ENCODE measurements around the gene GRPEL1. TPM values are rescaled to one million over a fixed set of nuclear protein-coding genes. Genes with fewer than 3 reads are reported as not detected.

The GRPEL1 gene
- total RNA-seq, 1 experiment from 2014 or later: 47.3 TPM

DNA sequence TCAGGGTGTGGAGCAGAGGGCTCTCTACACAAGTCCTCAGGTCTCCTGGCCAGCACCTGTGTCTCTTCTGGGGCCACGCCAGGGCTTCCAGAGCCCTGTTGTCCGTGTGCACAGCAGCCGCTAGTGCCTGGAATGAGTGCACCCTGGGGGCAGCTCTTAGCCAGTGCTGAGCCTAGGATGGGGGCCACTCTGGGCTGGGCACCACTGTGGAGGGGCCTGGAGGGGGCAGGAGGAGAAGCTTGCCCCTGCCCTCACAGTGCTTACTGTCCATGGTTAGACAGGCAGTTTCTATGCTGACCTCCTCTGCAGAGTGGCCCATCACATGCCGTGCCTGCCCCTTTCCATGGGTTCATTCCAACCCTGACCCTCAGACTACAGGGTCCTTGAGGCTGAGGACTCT is 42.7 kb upstream of the GRPEL1 start:
- Mint-ChIP-seq H3K9me3 (ENCODE audit: unreplicated experiment) (no peaks in the 10 kb centered on the region), H3K27ac (ENCODE audit: unreplicated experiment) (no peak overlapping the region), H3K4me3 (ENCODE audit: unreplicated experiment) (no peak overlapping the region), H3K27me3 (ENCODE audit: insufficient read depth, unreplicated experiment) (peaks cover 3% of the 10 kb centered on the region), H3K4me1 (ENCODE audit: low read depth, unreplicated experiment) (no peaks in the 10 kb centered on the region), H3K36me3 (ENCODE audit: insufficient read depth, unreplicated experiment) (no peaks in the 10 kb centered on the region)
- no TSS peak for BruUV-seq (replicated peaks)
- H3K4me3 ChIP-seq (ENCODE audit: low read depth, low read length): no peak overlapping the region
- CTCF ChIA-PET: no interaction called here
- POLR2A ChIA-PET: no interaction called here
- no peaks in the 10 kb centered on the region for H3K9me3 ChIP-seq
- TF ChIP-seq, protein P1, sequence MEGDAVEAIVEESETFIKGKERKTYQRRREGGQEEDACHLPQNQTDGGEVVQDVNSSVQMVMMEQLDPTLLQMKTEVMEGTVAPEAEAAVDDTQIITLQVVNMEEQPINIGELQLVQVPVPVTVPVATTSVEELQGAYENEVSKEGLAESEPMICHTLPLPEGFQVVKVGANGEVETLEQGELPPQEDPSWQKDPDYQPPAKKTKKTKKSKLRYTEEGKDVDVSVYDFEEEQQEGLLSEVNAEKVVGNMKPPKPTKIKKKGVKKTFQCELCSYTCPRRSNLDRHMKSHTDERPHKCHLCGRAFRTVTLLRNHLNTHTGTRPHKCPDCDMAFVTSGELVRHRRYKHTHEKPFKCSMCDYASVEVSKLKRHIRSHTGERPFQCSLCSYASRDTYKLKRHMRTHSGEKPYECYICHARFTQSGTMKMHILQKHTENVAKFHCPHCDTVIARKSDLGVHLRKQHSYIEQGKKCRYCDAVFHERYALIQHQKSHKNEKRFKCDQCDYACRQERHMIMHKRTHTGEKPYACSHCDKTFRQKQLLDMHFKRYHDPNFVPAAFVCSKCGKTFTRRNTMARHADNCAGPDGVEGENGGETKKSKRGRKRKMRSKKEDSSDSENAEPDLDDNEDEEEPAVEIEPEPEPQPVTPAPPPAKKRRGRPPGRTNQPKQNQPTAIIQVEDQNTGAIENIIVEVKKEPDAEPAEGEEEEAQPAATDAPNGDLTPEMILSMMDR (IDR thresholded peaks at IDR 0.05; ENCODE audit: insufficient read depth in 1 of 2, low read depth in 1 of 2, low read length in 1 of 2, severe bottlenecking in 1 of 2, unreplicated experiment in 1 of 2): no peak
- no peaks in the 10 kb centered on the region for H3K4me1 ChIP-seq
- no peak for DNase-seq
- H3K27me3 ChIP-seq (replicated peaks; ENCODE audit: control insufficient read depth, insufficient read depth, low read length): no peaks in the 10 kb centered on the region
- H3K36me3 ChIP-seq (ENCODE audit: control insufficient read depth, insufficient read depth, low read length): no peaks in the 10 kb centered on the region
- intact Hi-C loops (cut with micrococcal nuclease; ENCODE audit: unreplicated experiment): no loop called here

DNA sequence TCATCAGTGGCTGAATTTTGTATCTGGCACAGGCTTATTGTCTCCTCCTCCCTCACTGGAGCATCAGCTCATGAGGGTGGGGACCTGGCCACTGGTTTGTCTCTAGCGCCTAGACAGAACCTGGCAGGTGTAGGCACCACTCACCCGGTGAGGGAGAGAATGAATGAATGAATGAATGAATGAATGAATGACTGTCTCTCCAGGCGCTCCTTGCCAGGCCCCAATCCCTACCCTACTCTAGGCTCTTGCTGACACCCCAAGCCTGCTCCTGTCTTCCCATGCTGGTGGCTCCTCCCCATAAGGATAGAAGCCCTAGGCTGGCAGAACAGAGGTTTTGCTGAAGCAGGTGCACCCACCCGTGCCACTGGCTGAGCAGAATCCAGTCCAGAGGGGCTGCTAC is 41.3 kb upstream of the GRPEL1 start:
- H3K27ac Mint-ChIP-seq (ENCODE audit: unreplicated experiment): no peak overlapping the region

DNA sequence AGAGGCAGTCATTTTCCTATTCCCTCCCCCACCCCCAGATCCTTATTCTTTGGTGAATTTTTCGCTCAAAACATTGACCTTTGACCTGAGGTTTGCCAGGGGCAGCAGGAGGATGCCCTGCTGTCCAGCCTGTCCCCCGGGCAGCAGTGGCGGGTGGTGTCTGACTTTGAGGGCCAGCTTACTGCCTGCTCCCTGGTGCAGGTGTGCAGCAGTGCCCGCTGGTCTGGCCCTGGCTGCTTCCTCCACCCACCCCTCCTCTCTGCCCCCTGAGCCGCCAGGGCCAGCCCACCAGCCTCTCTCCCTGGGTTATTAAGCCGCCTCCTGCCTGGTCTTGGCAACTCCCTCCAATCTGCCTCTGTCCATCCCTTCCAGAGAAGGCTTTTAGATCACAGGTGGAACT is 40.8 kb upstream of the GRPEL1 start:
- no TSS peak for BruUV-seq (replicated peaks)
- TF ChIP-seq, protein P1 (IDR thresholded peaks at IDR 0.05; ENCODE audit: insufficient read depth in 1 of 2, low read depth in 1 of 2, low read length in 1 of 2, severe bottlenecking in 1 of 2, unreplicated experiment in 1 of 2): no peak
- no peaks in the 10 kb centered on the region for H3K36me3 ChIP-seq (ENCODE audit: control insufficient read depth, insufficient read depth, low read length)
- H3K4me3 Mint-ChIP-seq (ENCODE audit: unreplicated experiment): no peak overlapping the region
- H3K4me1 ChIP-seq: peaks cover 9% of the 10 kb centered on the region
- DNase-seq: no peak
- H3K27ac Mint-ChIP-seq (ENCODE audit: unreplicated experiment): no peak overlapping the region
- no peaks in the 10 kb centered on the region for H3K9me3 Mint-ChIP-seq (ENCODE audit: unreplicated experiment)
- H3K4me1 Mint-ChIP-seq (ENCODE audit: low read depth, unreplicated experiment): peaks cover 5% of the 10 kb centered on the region
- intact Hi-C loops (cut with micrococcal nuclease; ENCODE audit: unreplicated experiment): no loop called here
- POLR2A ChIA-PET: no interaction called here
- H3K4me3 ChIP-seq (ENCODE audit: low read depth, low read length): no peak overlapping the region
- H3K36me3 Mint-ChIP-seq (ENCODE audit: insufficient read depth, unreplicated experiment): peaks cover 2% of the 10 kb centered on the region
- no peaks in the 10 kb centered on the region for H3K9me3 ChIP-seq
- H3K27me3 ChIP-seq (replicated peaks; ENCODE audit: control insufficient read depth, insufficient read depth, low read length): no peaks in the 10 kb centered on the region
- no peaks in the 10 kb centered on the region for H3K27me3 Mint-ChIP-seq (ENCODE audit: insufficient read depth, unreplicated experiment)
- CTCF ChIA-PET: no interaction called here

More for the DNA sequence above, 41.3 kb upstream of the GRPEL1 start:
- Mint-ChIP-seq H3K36me3 (ENCODE audit: insufficient read depth, unreplicated experiment) (no peaks in the 10 kb centered on the region), H3K9me3 (ENCODE audit: unreplicated experiment) (no peaks in the 10 kb centered on the region), H3K27me3 (ENCODE audit: insufficient read depth, unreplicated experiment) (no peaks in the 10 kb centered on the region), H3K4me3 (ENCODE audit: unreplicated experiment) (no peak overlapping the region), H3K4me1 (ENCODE audit: low read depth, unreplicated experiment) (peaks cover 2% of the 10 kb centered on the region)
- no peak for DNase-seq
- Histone ChIP-seq H3K9me3 (no peaks in the 10 kb centered on the region), H3K4me3 (ENCODE audit: low read depth, low read length) (no peak overlapping the region), H3K36me3 (ENCODE audit: control insufficient read depth, insufficient read depth, low read length) (no peaks in the 10 kb centered on the region), H3K27me3 (replicated peaks; ENCODE audit: control insufficient read depth, insufficient read depth, low read length) (no peaks in the 10 kb centered on the region), H3K4me1 (peaks cover 4% of the 10 kb centered on the region)
- BruUV-seq (replicated peaks): no TSS peak
- POLR2A ChIA-PET: no interaction called here
- CTCF ChIA-PET: no interaction called here
- intact Hi-C loops (cut with micrococcal nuclease; ENCODE audit: unreplicated experiment): no loop called here
- TF ChIP-seq, protein P1 (IDR thresholded peaks at IDR 0.05; ENCODE audit: insufficient read depth in 1 of 2, low read depth in 1 of 2, low read length in 1 of 2, severe bottlenecking in 1 of 2, unreplicated experiment in 1 of 2): no peak

Measured in Caco-2 (cell line).